Measurements from ENCODE around the gene COL24A1.
"Not testable (repeated sequence)": the region's sequence is repeated elsewhere in the genome, so short reads cannot be mapped to it uniquely, and the experiment has no call there.

Gene COL24A1

DNA sequence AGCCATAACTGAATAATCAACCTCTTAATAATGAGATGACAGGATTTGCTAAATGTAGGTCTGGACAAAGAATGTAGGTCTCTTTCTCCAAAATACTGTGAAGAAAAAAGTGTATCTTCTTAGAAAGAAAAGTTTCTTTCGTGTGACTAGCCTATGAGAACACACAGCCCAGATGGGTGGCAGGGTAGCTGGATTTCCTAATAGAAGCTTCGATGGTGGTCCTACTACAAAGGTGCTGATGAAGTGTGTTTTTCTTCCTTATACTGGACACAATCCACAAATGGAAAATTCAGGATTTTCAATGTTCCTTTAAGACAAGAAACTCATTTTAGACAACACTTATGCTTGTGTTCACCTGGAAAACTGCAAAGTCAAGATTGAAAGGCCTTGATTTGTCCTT, 358.2 kb downstream of the COL24A1 start:
- no peak for DNase-seq

DNA sequence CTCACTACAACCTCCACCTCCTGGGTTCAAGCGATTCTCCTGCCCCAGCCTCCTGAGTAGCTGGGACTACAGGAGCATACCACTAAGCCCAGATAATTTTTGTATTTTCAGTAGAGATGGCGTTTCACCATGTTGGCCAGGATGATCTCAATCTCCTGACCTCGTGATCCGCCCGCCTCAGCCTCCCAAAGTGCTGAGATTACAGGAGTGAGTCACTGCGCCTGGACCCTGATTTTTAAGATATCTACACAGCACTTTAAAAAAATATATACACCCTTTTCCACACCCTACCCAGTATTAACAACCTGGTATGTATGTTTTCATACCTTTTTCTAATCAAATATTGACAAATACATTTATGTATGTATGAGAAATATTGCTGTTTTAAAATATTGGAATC, 379.6 kb downstream of the COL24A1 start:
- not testable (repeated sequence) for DNase-seq

DNA sequence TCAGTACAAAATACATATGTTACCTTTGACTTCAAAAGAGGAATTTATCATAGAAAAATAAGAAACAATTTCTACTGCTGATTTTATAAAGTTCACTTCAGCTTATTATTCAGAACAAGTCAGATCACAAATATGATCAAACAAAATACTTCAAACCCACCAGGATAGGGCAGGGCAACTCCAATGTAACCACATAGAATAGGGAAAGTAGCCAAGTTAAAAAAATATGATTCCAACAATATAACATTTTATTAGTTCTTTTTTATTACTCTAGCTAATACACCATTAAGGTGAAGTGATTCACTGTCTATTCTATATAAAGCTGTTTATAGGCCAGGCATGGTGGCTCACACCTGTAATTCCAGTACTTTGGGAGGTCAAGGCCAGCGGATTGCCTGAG, 393.8 kb downstream of the COL24A1 start:
- no peak for DNase-seq

GRCh38 chr1:85756864-85757263, 399.7 kb downstream of the COL24A1 start:
- DNase-seq, result no peak

- no peak for DNase-seq
These were observed 408.5 kb downstream of the COL24A1 start for GRCh38 chr1:85748120-85748519.

GRCh38 chr1:85746777-85747176, 409.8 kb downstream of the COL24A1 start:
- DNase-seq, result no peak

GRCh38 chr1:85743814-85744213, 412.8 kb downstream of the COL24A1 start:
- DNase-seq, result no peak

DNA sequence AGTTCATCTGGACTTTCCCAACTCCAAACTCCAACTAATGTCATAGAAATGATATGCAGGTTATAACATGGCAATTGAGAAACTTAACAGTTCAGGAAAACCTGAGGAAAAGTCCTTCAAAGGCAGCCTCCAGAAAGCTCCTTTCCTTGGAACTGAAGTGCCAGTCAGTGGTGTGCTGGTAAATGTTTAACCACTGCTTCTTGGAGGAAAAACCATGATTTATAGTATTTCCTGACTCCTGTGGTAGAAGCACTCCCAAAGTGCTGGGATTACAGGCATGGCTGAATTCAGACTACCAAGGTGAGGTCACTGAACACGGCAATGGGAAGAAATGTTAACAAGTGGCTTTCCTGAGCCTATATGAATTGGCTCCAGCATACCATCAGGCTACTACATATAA, 421.6 kb downstream of the COL24A1 start:
- DNase-seq, result no peak

- no peak for DNase-seq
These were observed 437.8 kb downstream of the COL24A1 start for GRCh38 chr1:85718678-85719340.

- DNase-seq, result not testable (repeated sequence)
These were observed 442.0 kb downstream of the COL24A1 start for GRCh38 chr1:85714418-85715114.

- no peak for DNase-seq
These were observed 447.7 kb downstream of the COL24A1 start for GRCh38 chr1:85708829-85709227.

GRCh38 chr1:85707990-85708828, 448.4 kb downstream of the COL24A1 start, which contains the start of gene ZNHIT6:
Gene ZNHIT6 (minus strand): TSS chr1:85708433. CDS start chr1:85708284, 149 bp downstream.
- DNase-seq, result peak; percentile 93 to 95

- no peak for DNase-seq
These were observed 449.1 kb downstream of the COL24A1 start for GRCh38 chr1:85707267-85707989.

DNA sequence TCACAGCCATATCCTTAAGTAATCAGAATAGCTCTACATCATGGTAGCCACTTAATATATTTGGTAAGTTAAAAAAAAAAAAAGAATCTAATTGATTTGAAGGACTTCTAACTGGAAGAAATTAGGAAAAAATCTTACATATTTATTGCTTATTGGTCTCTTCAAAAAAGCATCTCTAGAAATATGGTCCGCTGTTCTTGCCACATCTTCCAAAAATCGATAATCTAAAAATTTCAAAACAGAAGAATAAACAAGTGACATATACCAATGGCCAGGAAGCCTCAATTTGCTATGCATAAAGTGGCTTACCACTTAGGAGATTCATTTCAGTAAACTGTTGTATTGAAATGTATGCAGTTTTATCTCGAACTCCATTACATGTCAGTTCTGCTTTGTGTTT, 450.6 kb downstream of the COL24A1 start:
- no peak for DNase-seq

DNA sequence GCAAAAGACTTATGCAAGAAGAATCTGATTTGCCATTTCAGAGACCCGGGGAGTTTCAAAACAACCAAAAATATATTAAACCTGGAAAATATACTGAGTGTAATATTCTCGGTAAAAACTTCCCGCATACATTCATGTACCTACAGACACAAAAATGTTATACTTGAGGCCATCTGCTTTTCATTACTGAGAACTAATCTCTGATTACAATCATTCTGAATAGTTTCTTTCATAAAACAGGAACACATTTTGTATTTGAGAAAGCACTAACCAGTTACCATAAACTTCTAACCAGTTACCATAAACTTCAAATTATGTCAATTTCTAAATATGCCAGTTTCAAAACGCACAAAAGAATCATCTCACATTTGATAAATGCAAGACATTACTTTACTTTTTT, 456.1 kb downstream of the COL24A1 start:
- no peak for DNase-seq

DNA sequence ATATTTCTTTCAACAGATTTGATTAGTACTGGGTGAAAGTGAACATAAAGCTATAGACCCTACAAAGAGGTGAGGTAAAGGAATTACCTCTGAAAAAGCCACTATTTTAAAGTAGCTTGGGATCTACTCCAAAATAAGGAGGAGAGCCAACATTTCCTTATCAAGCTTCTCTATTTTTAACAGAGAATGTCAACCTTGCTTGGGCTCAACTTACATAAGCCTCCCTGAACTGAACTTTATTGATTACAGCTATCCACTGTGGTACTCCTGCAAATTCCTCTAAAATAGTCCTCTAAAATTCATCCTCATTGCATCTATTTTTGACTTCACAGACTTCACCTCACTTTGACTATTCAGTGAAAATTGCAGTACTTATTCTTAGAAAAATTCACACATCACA, 458.7 kb downstream of the COL24A1 start:
- no peak for DNase-seq

- no peak for DNase-seq
These were observed 463.8 kb downstream of the COL24A1 start for GRCh38 chr1:85692730-85693314.

- no peak for DNase-seq
These were observed 466.7 kb downstream of the COL24A1 start for GRCh38 chr1:85689775-85690404.

DNA sequence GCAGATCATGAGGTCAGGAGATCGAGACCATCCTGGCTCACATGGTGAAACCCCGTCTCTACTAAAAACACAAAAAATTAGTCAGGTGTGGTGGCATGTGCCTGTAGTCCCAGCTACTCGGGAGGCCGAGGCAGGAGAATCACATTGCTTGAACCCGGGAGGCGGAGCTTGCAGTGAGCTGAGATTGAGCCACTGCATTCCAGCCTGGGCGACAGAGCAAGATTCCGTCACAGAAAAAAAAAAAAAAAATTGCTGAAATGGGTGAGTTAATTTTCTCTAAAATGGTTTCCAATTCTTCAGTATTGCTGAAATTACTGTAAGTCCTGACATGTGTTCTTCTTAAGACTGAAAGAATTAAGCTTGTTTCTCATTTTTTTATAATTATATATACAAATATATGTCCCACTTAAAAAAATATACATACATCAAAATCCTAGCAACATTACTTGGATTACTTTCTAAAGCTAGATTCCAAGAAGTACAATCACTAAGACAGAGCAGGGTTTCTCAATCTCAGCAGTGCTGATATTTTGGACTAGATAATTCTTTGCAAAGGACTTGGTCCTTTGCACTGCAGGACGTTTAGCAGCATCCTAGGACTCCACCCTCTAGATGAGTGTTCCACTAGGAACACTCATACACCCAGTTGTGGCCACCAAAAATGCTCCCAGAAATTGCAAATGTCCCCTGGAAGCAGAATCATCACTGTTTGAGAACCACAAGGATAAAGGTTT, 473.1 kb downstream of the COL24A1 start:
- DNase-seq, result no peak

DNA sequence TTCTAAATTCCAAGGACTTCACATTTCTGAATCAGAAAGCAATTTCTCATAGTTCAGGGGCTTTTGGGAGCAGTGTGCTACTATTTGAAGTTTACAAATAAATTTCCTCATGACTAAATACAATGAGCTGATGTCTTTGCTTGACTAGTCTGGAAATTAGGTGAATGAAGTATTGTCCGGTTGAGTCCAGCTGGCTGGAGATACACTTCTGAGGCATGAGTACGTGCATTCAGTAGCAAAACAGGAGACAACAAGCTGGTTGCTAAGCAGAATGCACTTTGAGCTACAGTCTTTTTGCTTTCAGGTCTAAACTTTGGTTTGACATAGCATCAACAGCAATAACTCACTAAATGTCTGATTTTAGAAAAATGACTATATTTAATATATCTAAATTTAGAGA, 475.5 kb downstream of the COL24A1 start:
- DNase-seq, result no peak
